IPS-18c (cell line): ENCODE results near the gene DSTYK.
"Not testable (repeated sequence)": the region's sequence is repeated elsewhere in the genome, so short reads cannot be mapped to it uniquely, and the experiment has no call there.

ENCODE experiments used
- H3K4me3 ChIP-seq: 2 replicates; pipeline ENCODE4 v1.7.0; 2013; ENCODE audit warnings: low read depth, mild to moderate bottlenecking, low read length, moderate library complexity; ENCODE audit not compliant: insufficient read depth
- H3K9me3 ChIP-seq: one replicate; pipeline ENCODE4 v1.6.1; 2013; ENCODE audit warnings: mild to moderate bottlenecking, low read length, moderate library complexity; ENCODE audit not compliant: control insufficient read depth, insufficient read depth

DSTYK gene

GRCh38 chr1:205245096-205245495 is 33.6 kb upstream of the DSTYK start:
- no peak overlapping the region for H3K4me3 ChIP-seq

DNA sequence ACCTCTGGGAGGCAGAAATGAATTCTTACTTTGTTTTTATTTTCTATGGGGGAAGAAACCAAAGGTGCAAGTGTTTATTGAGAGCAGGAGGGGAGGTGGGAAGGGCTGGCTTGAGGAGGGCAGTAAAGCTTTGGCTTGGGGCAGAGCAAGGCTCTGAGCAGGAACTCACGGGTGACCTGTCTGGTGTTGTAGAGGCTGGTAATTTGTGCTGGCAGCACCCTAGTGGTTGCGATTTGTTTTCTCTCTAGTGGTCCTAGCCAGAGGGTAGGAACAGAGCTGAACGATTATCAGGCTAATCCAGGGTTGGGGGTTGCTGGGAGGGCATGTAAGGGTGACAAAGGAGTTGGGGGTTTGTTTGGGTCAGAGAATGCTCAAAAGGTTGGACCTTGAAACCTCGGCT is 32.9 kb upstream of the DSTYK start:
- Histone ChIP-seq H3K9me3 (no peaks in the 10 kb centered on the region), H3K4me3 (no peak overlapping the region)

More at GRCh38 chr1:205245096-205245495, 33.6 kb upstream of the DSTYK start:
- H3K9me3 ChIP-seq: no peaks in the 10 kb centered on the region

- Histone ChIP-seq H3K9me3 (no peaks in the 10 kb centered on the region), H3K4me3 (no peak overlapping the region)
Measured at GRCh38 chr1:205243350-205244191, 32.1 kb upstream of the DSTYK start.

- no peaks in the 10 kb centered on the region for H3K9me3 ChIP-seq
- H3K4me3 ChIP-seq: no peak overlapping the region; the same call in 1 of the 2 replicates
Measured at GRCh38 chr1:205241366-205242030, 30.0 kb upstream of the DSTYK start.

DNA sequence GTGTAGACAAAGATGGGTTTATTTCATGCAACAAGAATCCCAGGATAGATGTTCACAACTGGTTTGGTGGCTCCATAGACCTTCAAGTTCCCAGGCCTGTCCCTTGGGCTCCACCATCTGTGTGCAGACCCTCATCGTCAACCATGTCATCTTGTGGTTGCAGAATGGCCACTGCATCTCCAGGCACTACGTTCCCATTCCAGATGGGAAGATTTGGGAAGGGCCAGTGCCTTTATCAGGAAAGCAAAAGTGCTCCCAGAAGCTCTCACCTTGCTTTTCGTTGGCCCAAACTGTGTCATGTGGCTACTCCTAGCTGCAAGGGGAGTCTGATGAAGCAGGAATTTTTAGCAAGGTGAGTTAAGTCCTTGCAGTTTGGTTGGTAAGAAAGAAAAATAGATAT is 29.1 kb upstream of the DSTYK start:
- Histone ChIP-seq H3K4me3 (no peak overlapping the region), H3K9me3 (no peaks in the 10 kb centered on the region)

DNA sequence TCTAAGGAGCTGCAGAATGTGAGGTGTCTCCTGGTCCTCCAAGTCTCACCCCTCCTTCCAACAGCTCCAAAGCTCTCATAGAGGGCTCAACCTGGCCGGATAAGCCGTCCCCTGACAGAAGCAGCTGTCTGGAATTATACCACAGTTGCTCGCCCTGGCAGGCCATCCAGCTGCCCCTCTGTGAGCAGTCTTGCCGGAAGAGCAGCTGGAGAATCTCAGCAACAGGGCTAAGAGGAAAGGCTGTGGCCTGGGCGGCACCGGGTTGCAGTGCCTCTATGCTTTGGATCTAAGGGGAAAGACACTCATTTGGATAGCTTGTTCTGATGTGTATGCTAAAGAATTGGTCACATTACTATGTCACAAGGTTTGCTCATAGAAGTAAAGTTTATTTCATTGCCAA is 28.6 kb upstream of the DSTYK start:
- Histone ChIP-seq H3K9me3 (no peaks in the 10 kb centered on the region), H3K4me3 (no peak overlapping the region)

GRCh38 chr1:205239078-205239477 is 27.6 kb upstream of the DSTYK start:
- no peaks in the 10 kb centered on the region for H3K9me3 ChIP-seq

GRCh38 chr1:205237526-205238484 is 26.3 kb upstream of the DSTYK start:
- H3K4me3 ChIP-seq: no peak overlapping the region

More at GRCh38 chr1:205239078-205239477, 27.6 kb upstream of the DSTYK start:
- H3K4me3 ChIP-seq: no peak overlapping the region

GRCh38 chr1:205236951-205237475 is 25.5 kb upstream of the DSTYK start:
- no peak overlapping the region for H3K4me3 ChIP-seq
- no peaks in the 10 kb centered on the region for H3K9me3 ChIP-seq

More at GRCh38 chr1:205237526-205238484, 26.3 kb upstream of the DSTYK start:
- no peaks in the 10 kb centered on the region for H3K9me3 ChIP-seq

- H3K4me3 ChIP-seq: no peak overlapping the region
- no peaks in the 10 kb centered on the region for H3K9me3 ChIP-seq
Measured at GRCh38 chr1:205236526-205236925, 25.0 kb upstream of the DSTYK start.

DNA sequence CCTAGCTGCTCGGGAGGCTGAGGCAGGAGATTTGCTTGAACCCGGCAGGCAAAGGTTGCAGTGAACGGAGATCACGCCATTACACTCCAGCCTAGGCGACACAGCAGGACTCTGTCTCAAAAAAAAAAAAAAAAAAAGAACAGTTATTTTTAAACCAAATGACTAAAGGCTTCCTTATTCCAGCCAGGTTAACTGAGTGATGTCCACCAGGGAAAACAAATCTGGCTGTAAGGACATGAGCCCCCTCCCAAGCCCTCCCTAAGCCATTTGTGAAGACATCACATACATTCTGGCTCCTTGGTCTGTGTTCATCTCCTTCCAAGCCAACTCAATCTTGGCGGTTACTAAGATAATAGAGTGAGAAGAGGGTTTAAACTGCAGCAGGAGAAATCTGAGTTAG is 24.4 kb upstream of the DSTYK start:
- no peaks in the 10 kb centered on the region for H3K9me3 ChIP-seq
- H3K4me3 ChIP-seq: no peak overlapping the region

- not testable (repeated sequence) for H3K4me3 ChIP-seq, H3K9me3 ChIP-seq
Measured at GRCh38 chr1:205233986-205234385, 22.5 kb upstream of the DSTYK start.

- H3K9me3 ChIP-seq: no peaks in the 10 kb centered on the region
- H3K4me3 ChIP-seq: no peak overlapping the region
Measured at GRCh38 chr1:205232945-205233397, 21.5 kb upstream of the DSTYK start.

DNA sequence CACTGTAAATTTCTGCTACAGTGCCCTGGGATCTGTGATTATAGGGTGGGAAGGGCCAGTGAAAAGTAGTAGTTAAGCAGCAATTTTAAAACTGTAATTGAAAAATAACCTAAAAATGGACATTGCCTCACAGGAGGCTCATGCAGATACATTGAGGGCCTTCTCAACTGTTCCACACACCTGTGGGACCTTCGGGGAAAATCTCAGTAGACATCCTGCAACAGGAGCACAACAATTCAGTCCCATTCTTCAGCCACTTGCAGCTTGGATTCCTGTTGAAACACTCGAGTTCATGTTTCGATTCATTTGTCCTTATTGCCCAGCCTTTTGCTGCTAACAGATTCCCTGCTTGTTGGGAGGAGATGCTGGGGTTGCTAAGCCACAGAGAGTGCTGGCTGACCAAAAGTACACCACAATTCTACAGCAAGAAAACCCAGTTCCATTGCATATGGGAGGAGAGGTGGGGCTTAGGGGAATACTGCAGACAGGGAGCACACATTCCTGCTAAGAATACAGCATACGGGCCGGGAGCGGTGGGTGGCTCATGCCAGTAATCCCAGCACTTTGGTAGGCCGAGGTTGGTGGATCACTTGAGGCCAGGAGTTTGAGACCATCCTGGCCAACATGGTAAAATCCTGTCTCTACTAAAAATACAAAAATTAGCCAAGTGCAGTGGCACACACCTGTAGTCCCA is 20.8 kb upstream of the DSTYK start:
- no peak overlapping the region for H3K4me3 ChIP-seq
- no peaks in the 10 kb centered on the region for H3K9me3 ChIP-seq

GRCh38 chr1:205230982-205231381 is 19.5 kb upstream of the DSTYK start:
- Histone ChIP-seq H3K9me3 (no peaks in the 10 kb centered on the region), H3K4me3 (no peak overlapping the region)

GRCh38 chr1:205229916-205230700 is 18.6 kb upstream of the DSTYK start:
- no peak overlapping the region for H3K4me3 ChIP-seq
- no peaks in the 10 kb centered on the region for H3K9me3 ChIP-seq
